T-helper 1 cell (primary cell): ENCODE measurements around the gene AFF3.

ENCODE experiments used
- DNase-seq, 5 donors: peaks; one replicate each; pipeline ENCODE4 v3.0.0-alpha.2; 2012 to 2020

AFF3 gene

DNA sequence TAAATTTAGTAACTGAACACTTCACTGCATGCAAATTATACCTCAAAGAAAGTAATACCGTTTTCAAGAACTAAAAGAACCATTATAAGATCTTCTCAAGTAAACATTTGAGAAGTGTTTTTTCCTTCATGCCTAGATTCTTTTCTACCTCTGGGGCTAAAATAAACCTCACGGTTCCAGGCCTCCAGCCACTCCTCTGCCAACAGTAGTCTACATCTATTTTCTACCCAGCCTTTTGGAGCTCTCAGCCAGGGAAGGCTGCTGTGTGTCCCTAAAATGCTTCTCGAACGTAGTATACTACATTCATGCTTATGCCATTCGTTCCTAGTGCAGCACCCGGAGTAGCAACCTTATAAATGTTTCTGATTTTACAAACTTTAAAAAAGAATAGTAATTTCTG lies 219.7 kb downstream of the AFF3 start:
- no peak for DNase-seq

DNA sequence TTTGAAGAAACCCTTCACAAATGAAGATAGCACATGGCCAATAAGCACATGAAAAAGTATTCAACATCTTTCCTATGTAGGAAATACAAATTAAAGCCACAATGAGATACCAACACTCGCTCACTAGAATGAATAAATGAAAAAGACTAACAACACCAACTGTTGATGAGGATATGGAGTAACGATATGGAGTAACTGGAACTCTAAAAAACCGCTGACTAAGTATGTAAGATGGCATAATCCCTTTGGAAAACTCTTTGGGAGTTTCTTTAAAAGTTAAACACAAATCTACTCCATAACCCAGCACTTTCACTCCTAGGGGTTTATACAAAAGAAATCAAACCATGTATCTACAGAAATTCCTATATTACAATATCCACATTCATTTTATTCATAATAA lies 220.5 kb downstream of the AFF3 start:
- DNase-seq = no peak

- no peak for DNase-seq
These were observed 224.0 kb downstream of the AFF3 start for GRCh38 chr2:99918389-99918788.

- no peak for DNase-seq
These were observed 227.2 kb downstream of the AFF3 start for GRCh38 chr2:99915108-99915675.

DNA sequence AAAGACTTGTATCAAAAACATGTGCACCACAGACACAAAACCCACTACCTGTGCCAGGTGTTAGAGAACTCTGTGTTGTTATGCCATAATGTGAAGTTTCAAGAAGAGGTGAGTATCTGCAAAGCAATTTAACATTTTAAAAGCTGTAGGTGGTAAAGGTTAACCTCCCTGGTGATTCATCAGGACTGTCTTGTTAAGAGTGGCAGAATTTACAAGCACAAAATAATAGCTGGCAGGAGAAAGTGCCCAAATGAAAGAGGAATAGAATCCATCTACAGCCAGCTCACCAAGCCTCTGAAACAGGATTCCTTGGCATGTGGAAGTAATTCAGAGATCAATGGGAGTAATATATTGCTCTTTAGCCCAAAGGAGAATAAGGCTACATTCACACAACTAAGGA lies 230.7 kb downstream of the AFF3 start:
- no peak for DNase-seq

- no peak for DNase-seq
These were observed 231.5 kb downstream of the AFF3 start for GRCh38 chr2:99910902-99911301.

GRCh38 chr2:99905636-99906035 lies 236.8 kb downstream of the AFF3 start:
- no peak for DNase-seq

- DNase-seq = no peak
These were observed 237.4 kb downstream of the AFF3 start for GRCh38 chr2:99905025-99905424.

DNA sequence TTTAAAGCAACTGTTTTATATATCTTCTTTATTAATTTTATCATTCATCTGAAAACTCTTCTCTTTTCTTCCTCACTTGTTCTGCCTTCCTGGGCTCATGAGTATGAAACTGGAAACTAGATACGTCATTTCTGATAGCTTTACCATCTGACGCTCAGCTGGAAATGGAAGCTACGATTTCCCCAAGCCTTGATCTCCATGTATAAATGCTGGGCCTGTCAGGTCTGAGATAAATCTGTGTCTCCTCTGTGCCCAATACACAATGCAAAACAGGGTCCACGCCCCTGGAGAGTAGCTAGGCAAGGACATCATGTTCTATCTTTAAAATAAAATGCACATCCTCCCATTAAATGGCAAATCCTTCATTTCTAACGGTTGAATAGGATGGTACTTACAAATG lies 238.4 kb downstream of the AFF3 start:
- DNase-seq = no peak

DNA sequence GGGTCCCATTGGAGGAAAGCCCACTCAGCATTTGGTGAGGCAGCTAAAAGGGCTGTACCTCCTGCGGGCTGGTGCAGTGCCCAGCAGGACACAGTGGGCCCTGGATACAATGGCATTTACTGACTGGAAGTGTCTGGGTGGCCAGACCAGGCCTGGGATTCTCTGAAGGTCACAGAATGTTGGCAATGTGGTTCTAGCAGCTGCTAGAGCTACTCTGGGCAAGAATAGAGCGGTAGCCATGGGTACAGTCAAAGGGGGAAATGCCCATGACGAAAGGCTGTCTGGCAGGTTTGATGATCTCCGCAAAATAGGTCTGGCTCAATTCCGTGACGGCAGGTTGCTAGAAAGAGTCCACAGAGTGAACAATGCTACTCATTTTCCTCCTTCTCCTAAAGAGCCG lies 241.8 kb downstream of the AFF3 start:
- DNase-seq = no peak

DNA sequence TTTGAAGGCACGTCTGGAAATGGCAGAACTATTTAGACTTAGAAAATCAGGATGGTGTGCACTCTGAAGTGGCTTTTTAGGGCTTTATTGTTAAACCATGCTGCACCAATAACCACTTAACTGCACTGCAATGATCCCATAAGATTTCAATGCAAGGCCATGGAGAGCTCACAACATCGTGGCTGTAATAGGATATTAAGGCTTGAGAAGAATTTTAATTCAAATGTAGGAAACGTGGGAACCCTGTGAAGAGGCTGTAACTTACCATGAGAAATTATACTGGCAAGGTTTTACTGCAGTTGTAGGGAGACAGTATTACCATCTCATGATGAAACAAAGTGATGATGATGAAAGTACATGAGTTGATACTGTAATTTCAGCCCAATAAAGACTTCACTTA lies 242.5 kb downstream of the AFF3 start:
- DNase-seq = no peak

DNA sequence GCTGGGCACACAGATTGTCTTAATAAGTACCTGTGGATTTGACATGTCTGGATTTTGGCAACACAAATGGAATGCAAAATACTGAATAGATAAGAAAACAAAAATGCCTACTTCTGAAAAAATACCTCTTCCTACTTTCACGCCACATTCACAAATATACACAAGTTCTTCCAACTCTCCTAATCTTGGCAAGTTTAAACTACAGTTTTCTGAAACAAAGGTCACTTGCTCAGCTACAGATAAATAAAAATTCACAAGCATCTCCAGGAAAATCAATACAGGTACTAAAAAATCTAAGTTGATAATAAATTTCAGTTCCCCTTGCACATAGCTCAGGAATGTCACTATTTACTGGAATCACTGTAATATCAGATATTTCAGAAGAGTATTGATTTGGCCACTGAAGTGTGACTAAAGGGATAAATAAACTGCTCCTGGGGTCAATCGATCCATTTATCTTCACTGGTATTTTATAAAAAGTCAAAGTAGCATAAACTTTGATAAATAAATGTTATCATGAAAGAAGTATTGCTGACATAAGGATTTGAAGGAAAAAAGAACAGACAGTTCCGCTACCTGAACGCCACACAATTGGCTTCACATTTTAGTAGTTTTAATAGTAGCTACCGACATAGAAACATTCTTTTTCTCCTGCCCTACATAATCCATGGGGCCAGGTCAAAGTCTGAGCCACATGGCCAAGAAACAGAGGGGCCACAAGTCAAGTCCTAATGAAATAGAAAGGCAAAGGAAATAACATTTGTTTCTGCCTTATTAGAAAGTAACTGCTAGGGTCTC lies 243.1 kb downstream of the AFF3 start:
- no peak for DNase-seq

GRCh38 chr2:99898336-99899048 lies 243.9 kb downstream of the AFF3 start:
- no peak for DNase-seq

- no peak for DNase-seq
These were observed 251.0 kb downstream of the AFF3 start for GRCh38 chr2:99891428-99891780.

- DNase-seq = no peak
These were observed 251.6 kb downstream of the AFF3 start for GRCh38 chr2:99890568-99891427.

DNA sequence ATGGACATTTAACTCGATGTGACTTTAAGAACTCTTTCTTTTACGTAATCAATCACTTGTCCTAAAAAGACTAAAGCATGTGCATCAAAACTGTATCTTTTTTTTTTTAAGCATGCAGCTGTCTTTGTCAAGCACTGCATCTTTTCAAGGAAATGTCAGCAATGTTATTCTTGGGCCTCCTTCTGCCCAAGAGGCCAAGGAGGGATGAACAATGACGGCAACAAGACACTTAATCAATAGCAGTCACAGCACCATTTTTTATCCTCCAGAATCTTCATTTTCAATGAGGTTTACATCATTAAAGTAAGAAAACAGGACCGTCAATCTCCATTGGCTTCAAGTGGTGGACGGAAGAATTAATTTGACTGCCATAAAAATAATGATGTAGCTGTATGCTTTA lies 253.8 kb downstream of the AFF3 start:
- DNase-seq = no peak

DNA sequence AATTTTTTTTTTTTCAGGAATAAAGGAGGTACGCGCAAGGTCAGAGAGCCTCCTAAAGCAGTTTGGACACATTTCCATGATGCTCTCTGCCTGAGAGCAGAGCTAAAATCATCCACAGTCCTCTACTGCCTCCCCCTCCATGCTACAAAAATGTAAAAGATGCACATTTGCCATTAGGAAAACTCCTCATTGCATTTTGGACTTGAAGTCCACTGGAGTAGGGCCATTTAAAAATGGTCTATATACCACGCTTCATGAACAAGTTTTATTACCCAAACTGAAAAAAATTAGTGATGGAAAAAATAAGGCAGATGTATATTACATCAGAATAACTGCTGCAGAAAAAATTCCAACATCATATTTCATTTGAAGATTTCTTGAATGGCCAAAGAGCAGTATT lies 256.0 kb downstream of the AFF3 start:
- DNase-seq = no peak

- DNase-seq = no peak
These were observed 259.0 kb downstream of the AFF3 start for GRCh38 chr2:99883358-99883757.

GRCh38 chr2:99881901-99882591 lies 260.3 kb downstream of the AFF3 start:
- no peak for DNase-seq

DNA sequence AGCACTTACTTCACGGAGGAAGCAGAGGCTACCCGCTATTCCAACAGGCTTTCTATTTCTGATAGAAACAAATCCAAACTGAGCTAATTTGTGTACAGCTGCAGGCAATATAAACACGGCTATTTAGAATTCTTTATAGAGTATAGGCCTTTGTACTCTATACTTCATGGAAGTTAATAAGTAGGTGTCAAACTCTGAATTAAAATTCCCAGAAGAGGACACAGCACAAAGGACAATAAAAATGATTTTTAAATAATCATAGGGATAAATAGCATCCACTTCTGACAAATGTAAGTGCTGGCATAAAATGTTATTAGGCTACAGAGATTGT lies 261.5 kb downstream of the AFF3 start:
- no peak for DNase-seq

GRCh38 chr2:99880148-99880963 lies 262.0 kb downstream of the AFF3 start:
- no peak for DNase-seq

DNA sequence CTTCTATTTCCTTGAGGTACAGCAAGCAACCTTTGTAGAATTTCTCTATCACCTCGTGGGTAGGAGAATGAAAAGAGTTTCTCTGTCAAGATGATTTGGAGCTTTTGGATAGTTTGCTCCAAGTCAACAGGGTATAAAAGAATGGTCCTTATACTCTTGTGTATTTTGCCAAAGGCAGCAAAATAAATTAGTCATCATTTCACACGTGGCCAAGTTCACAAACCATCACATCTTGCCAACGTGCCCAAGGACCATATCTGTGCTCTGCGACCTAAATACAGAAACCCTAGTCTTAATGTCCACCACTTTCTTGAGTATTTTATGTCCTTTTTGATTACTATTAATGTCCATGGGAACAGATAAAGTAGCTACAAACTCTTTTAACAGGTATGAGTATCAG lies 262.9 kb downstream of the AFF3 start:
- DNase-seq = no peak
